Tibial nerve (tissue), 4 donors: ENCODE measurements around the gene NFKBIB. TPM values are rescaled to one million over a fixed set of nuclear protein-coding genes. Genes with fewer than 3 reads are reported as not detected.
"Not testable (repeated sequence)": the region's sequence is repeated elsewhere in the genome, so short reads cannot be mapped to it uniquely, and the experiment has no call there.

ENCODE experiments used
- DNase-seq, 2 donors: peaks; one replicate each; pipeline ENCODE4 v3.0.0-alpha.2; 2019; ENCODE audit warnings: low spot score in 2 of 2
- H3K27ac ChIP-seq, 4 donors: fragments of 200-600 bp; sonication (generic) in 3 of 4; one replicate each; pipeline ENCODE4 v1.5.1; 2017 to 2019; ENCODE audit warnings: mild to moderate bottlenecking in 1 of 4
- H3K27me3 ChIP-seq, 2 donors: fragments of 200-600 bp; sonication (generic) in 1 of 2; one replicate each; pipeline versions ENCODE4 v1.5.1 to v1.6.0; 2017 to 2019
- H3K36me3 ChIP-seq, 3 donors: fragments of 200-600 bp; sonication (generic); one replicate each; pipeline ENCODE4 v1.5.1; 2018 to 2019
- H3K4me1 ChIP-seq, 4 donors: fragments of 200-600 bp; sonication (generic) in 3 of 4; one replicate each; pipeline ENCODE4 v1.5.1; 2017 to 2019
- H3K4me3 ChIP-seq, 4 donors: fragments of 200-600 bp; sonication (generic) in 3 of 4; one replicate each; pipeline ENCODE4 v1.5.1; 2017 to 2019; ENCODE audit warnings: mild to moderate bottlenecking in 1 of 4, moderate library complexity in 1 of 4
- H3K9me3 ChIP-seq, 4 donors: fragments of 200-600 bp; sonication (generic) in 3 of 4; one replicate each; pipeline ENCODE4 v1.5.1; 2017 to 2019
- CTCF ChIP-seq, 5 experiments: fragments of 200-600 bp in 3 of 5; fragments of 450-650 bp in 2 of 5; sonication (generic) in 3 of 5; IDR thresholded peaks; one replicate each; pipeline ENCODE4 v1.5.1; 2016 to 2019; ENCODE audit warnings: antibody characterized with exemption in 5 of 5, mild to moderate bottlenecking in 3 of 5, moderate library complexity in 2 of 5
- EP300 ChIP-seq, 2 donors: sonication (generic); formaldehyde crosslinking; IDR thresholded peaks; one replicate each; pipeline ENCODE4 v1.6.1; 2017; ENCODE audit warnings: antibody characterized with exemption in 2 of 2, mild to moderate bottlenecking in 1 of 2
- POLR2A ChIP-seq, 2 donors: fragments of 450-650 bp; IDR thresholded peaks; one replicate each; pipeline ENCODE4 v1.6.1; 2017; ENCODE audit warnings: antibody characterized with exemption in 2 of 2, mild to moderate bottlenecking in 2 of 2, moderate library complexity in 2 of 2
- WGBS, 2 donors: methylation state at CpG; one replicate each; pipeline ENCODE4 v1.1.5; 2018; 5-methylcytosine and 5-hydroxymethylcytosine counted together
- total RNA-seq, 4 donors: library from RNA; depleted of rRNA; stranded (reverse); fragments of >200 nt; gene quantifications; one replicate each; pipeline ENCODE4 v1.1.0, GENCODE V29; 2016

NFKBIB gene
- total RNA-seq, 4 donors from 2014 or later, result 16.0 to 33.0 (median 25.2) TPM

GRCh38 chr19:38933544-38933943 lies 33.8 kb downstream of the NFKBIB start:
- TF ChIP-seq EP300 (IDR thresholded peaks at IDR 0.05), result no peak
- no peak for TF ChIP-seq POLR2A (IDR thresholded peaks at IDR 0.05)
- no peak for TF ChIP-seq CTCF (IDR thresholded peaks at IDR 0.05)
- H3K9me3 ChIP-seq, result peaks cover 0 to 9% (median 0%) of the 10 kb centered on the region in 4 donors
- H3K27ac ChIP-seq, result no peak overlapping the region
- no peak overlapping the region for H3K4me3 ChIP-seq
- H3K36me3 ChIP-seq, result peaks cover 0 to 46% (median 0%) of the 10 kb centered on the region in 3 donors
- 72 to 74% methylated on average over 4 of the region's 4 CpGs for WGBS, 2 donors
- DNase-seq, result no peak
- H3K27me3 ChIP-seq, result no peaks in the 10 kb centered on the region
- peaks cover 0 to 29% (median 14%) of the 10 kb centered on the region in 4 donors for H3K4me1 ChIP-seq

GRCh38 chr19:38939957-38940356 lies 40.2 kb downstream of the NFKBIB start:
- H3K27ac ChIP-seq, result no peak overlapping the region
- H3K9me3 ChIP-seq, result peaks cover 0 to 4% (median 0%) of the 10 kb centered on the region in 4 donors
- 64 to 66% methylated on average over 5 of the region's 5 CpGs for WGBS, 2 donors
- no peaks in the 10 kb centered on the region for H3K27me3 ChIP-seq
- DNase-seq, result no peak
- no peaks in the 10 kb centered on the region for H3K4me1 ChIP-seq
- TF ChIP-seq POLR2A (IDR thresholded peaks at IDR 0.05) (no peak), CTCF (IDR thresholded peaks at IDR 0.05) (no peak), EP300 (IDR thresholded peaks at IDR 0.05) (no peak)
- H3K36me3 ChIP-seq, result peaks cover 0 to 39% (median 0%) of the 10 kb centered on the region in 3 donors
- H3K4me3 ChIP-seq, result no peak overlapping the region

GRCh38 chr19:38941466-38941865 lies 41.7 kb downstream of the NFKBIB start:
- not testable (repeated sequence) for H3K9me3 ChIP-seq, H3K27ac ChIP-seq, DNase-seq, H3K4me1 ChIP-seq, H3K4me3 ChIP-seq, H3K27me3 ChIP-seq
- H3K36me3 ChIP-seq, result peaks cover 0 to 37% (median 0%) of the 10 kb centered on the region in 3 donors
- 74 to 91% methylated on average over 5 of the region's 5 CpGs for WGBS, 2 donors

GRCh38 chr19:38941979-38942378 lies 42.2 kb downstream of the NFKBIB start:
- no peak overlapping the region for H3K27ac ChIP-seq
- no peak for TF ChIP-seq CTCF (IDR thresholded peaks at IDR 0.05)
- TF ChIP-seq EP300 (IDR thresholded peaks at IDR 0.05), result no peak
- TF ChIP-seq POLR2A (IDR thresholded peaks at IDR 0.05), result no peak
- no peak overlapping the region for H3K4me3 ChIP-seq
- no peaks in the 10 kb centered on the region for H3K9me3 ChIP-seq
- H3K27me3 ChIP-seq, result no peaks in the 10 kb centered on the region
- no peak for DNase-seq
- 64 to 70% methylated on average over 2 of the region's 2 CpGs for WGBS, 2 donors
- no peaks in the 10 kb centered on the region for H3K4me1 ChIP-seq
- peaks cover 0 to 40% (median 0%) of the 10 kb centered on the region in 3 donors for H3K36me3 ChIP-seq

GRCh38 chr19:38942471-38943181 lies 42.9 kb downstream of the NFKBIB start:
- TF ChIP-seq EP300 (IDR thresholded peaks at IDR 0.05) (no peak), POLR2A (IDR thresholded peaks at IDR 0.05) (no peak), CTCF (IDR thresholded peaks at IDR 0.05) (no peak)
- peaks cover 0 to 46% (median 0%) of the 10 kb centered on the region in 3 donors for H3K36me3 ChIP-seq
- H3K4me3 ChIP-seq, result no peak overlapping the region
- H3K27ac ChIP-seq, result no peak overlapping the region
- H3K27me3 ChIP-seq, result no peaks in the 10 kb centered on the region
- 82 to 87% methylated on average over 20 of the region's 20 CpGs for WGBS, 2 donors
- no peaks in the 10 kb centered on the region for H3K4me1 ChIP-seq
- H3K9me3 ChIP-seq, result no peaks in the 10 kb centered on the region
- DNase-seq, result no peak
